GM18520 (cell line): ENCODE results near the gene TNFAIP8L3.

ENCODE experiments used
- ATAC-seq: cut with Tn5 transposase; IDR thresholded peaks from one replicate; pipeline ENCODE4 v1.9.1; 2021; ENCODE audit not compliant: unreplicated experiment

Gene TNFAIP8L3

GRCh38 chr15:51117270-51117669, 22.6 kb upstream of the TNFAIP8L3 start:
- ATAC-seq = no peak

GRCh38 chr15:51114437-51115119, 19.9 kb upstream of the TNFAIP8L3 start:
- ATAC-seq = no peak

GRCh38 chr15:51112078-51112477, 17.4 kb upstream of the TNFAIP8L3 start:
- ATAC-seq = no peak

- ATAC-seq = no peak
These were observed 16.4 kb upstream of the TNFAIP8L3 start for GRCh38 chr15:51111061-51111460.

GRCh38 chr15:51110171-51110570, 15.5 kb upstream of the TNFAIP8L3 start:
- no peak for ATAC-seq

DNA sequence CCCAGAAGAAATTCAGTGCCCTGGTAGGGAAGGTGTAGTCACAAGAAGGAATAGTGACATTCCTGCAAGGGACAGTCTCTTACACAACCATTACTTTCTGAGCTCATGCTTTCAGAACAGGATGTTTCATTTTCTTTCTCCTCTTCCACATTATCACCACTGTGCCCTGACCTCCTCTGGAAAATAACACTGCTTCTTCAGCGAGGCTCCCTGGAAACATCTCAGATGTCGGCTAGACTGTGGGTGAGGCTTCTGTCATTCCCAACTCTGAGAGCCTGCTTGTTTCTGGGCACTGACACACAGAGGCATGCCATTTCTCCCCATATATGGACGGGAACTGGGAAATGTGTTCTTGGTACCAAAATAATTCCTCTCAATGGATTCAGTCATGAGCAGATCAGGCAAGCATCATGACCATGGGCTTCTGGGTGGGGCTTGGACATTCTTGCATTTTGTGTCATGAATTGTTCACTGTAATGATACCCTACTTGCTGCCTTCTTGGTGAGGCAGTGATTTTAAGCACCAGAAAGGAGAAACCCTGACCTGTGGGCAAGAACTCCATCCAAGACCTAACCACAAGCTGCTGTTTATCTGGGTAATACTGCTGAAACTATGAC, 14.3 kb upstream of the TNFAIP8L3 start:
- ATAC-seq = no peak

GRCh38 chr15:51107612-51108011, 12.9 kb upstream of the TNFAIP8L3 start:
- no peak for ATAC-seq

GRCh38 chr15:51106481-51106880, 11.8 kb upstream of the TNFAIP8L3 start:
- no peak for ATAC-seq

GRCh38 chr15:51105430-51106016, 10.8 kb upstream of the TNFAIP8L3 start:
- ATAC-seq = no peak

- ATAC-seq = no peak
These were observed 9.8 kb upstream of the TNFAIP8L3 start for GRCh38 chr15:51104512-51104911.

DNA sequence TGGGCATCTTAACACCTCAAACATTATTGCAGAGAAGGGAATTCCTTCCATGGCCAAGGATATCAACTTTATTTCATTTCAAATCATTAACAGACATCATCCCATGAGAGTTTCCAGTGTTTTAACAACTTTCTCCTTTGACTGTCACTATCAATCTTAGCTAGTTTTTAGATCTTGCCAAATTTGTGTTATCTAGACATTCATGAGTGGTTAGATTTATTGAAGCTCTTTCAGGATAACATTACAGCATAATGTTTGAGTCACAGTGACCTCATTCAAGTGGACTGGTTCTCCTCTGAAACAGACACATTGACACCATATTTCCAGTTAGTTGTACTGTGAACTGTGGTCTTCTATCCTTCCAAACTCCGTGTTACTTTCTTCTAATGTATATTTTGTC, 8.6 kb upstream of the TNFAIP8L3 start:
- no peak for ATAC-seq

DNA sequence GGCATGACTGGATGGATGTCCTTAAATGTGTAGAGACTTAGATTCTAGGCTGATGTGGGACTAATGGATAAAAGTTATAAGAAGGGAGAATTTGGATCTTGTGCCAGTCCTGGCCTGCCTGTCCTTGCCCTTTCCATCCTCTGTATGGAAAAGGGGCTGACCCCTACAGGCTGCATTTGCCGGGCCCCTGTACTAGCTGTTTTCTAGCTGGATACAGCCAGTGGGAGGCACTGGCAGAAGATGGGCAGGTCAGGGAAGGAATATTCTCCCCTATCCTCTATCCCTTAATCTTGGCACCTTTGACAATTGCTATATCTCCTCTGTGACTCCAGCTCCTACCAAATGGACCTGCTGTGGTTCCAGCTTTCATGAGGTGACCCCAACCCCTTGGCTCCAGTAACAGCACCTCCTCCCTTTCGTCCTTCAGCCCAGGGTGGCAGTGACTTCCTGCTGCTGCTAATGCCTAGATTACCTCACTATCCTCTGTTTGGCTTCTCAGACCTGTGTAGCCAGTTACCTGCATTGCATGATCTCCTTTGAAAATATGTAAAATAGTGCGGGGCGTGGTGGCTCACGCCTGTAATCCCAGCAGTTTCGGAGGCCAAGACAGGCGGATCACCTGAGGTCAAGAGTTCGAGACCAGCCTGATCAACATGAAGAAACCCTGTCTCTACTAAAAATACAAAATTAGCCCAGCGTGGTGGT, 6.2 kb upstream of the TNFAIP8L3 start:
- no peak for ATAC-seq

DNA sequence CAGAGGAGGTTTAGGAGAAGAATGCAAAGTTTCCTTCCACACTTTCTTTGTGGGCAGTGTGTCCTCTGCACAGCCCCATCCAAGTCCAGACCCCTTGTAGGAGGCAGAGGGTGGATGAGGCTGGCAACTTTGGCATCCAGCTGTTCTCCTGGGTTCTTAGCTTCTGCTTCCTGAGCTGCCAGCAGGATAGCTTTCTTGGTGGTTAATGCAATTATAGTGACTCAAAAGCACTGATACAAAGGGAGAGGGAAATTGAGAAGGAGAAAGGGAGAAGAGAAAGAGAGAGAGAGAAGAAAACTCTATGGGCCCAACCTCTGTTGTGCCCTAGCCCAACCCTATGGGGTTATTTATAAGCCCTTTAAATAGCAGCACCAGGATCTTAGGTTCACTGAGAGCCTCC, 4.5 kb upstream of the TNFAIP8L3 start:
- no peak for ATAC-seq

DNA sequence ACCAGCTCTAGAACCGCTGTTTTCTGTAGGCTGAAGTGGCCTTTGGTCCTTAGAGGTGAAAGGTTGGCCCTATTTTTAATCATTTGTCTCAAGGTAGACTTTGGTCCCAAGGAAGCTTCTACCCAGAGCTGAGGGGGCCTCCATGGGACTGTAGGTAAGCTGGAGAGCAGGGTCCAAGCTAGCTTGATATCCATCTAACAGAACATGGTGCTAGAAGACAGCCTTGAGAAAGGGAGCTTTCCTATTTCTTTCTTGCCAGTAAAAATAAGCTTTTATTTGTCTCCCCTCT, 3.6 kb upstream of the TNFAIP8L3 start:
- no peak for ATAC-seq

DNA sequence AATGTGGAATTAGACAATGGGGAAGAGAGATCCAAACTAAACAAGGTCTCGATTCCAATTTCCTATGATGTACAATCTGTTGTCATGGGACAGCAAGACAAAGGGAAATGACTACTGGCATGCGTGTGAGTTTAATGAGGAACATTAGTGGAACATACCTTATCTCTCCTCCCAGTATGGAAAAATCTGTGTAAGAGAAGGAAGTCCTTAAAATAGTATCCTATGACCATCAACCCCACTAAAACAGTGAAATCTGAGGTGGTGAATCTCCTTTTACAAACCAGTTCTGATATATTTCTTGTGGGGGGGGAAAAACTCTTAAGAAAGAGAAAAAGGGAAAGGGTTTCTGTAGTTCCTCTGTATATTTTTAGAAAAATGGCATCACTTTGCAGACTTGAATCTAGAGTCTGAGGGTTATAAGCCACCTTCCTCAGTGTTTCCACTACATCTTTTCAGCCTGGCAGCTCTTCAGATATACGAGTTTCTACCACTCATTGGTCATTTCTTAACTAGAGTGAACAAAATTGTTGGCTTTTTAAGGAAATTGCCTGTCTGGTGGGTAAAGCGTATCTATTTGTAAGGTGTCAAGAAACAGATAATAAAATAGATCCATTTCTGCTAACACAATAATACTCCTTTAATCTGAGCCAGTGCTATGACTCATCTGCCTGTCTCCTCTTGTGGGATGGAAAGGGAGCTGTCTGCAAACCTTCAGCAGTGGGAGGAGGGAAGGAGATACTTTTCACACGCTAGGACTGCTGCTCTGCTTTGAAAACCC, 3.0 kb upstream of the TNFAIP8L3 start:
- no peak for ATAC-seq

DNA sequence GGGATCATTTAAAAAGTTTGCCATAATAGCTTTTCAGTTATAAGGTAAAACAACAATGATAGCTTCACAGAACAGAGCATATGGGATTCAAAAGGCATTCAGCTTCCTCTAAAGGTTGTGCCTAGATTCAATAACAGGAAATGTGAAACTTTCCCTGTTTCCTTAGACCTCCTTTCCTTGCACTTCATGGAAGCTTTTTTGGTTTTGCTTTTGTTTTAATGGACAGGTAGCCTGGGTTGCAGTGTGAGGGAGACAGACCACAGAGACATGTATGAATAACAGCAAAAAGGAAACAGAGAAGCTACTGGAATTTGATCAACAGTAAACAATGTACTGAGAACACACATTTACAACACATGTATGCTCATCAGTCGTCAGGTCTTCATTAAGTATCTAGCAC, 2.3 kb upstream of the TNFAIP8L3 start:
- ATAC-seq = no peak

- no peak for ATAC-seq
These were observed 1.1 kb upstream of the TNFAIP8L3 start for GRCh38 chr15:51095681-51096331.

GRCh38 chr15:51093839-51094605, 684 bp downstream of the TNFAIP8L3 start:
- ATAC-seq = no peak

GRCh38 chr15:51093488-51093838, 1.2 kb downstream of the TNFAIP8L3 start:
- ATAC-seq = no peak

DNA sequence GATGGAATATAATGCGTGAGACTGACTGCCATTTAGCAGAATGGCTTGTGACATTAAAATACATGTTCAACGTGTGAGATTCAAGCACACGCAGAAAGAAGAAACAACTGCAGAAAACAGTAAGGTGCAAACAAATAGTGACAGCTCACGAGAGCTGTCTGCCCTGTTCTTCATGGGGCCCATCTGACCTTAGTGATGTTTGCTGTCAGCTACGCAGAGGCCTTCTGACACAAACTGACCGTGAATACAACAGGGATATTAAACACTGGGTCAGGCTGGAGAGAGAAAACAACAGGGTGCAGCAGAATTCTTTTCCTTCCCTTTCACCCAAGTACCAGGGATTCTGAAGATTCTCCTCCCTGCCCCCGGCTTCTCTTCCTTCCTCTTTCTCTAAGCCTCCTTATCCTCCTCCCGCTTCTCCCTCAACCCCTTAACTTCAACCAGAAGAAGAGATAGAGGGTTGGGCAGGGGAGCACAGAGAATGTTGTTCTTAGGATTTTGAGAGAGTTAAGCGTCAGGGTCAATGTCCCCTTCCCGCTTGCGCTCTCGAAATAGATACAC, 2.1 kb downstream of the TNFAIP8L3 start:
- no peak for ATAC-seq
